Embryonic facial prominence (tissue), 1 donor: ENCODE data around the gene PSMD9.
"Not testable (repeated sequence)": the region's sequence is repeated elsewhere in the genome, so short reads cannot be mapped to it uniquely, and the experiment has no call there.

Source experiments
- DNase-seq: peaks from one replicate; pipeline ENCODE4 v3.0.0-alpha.2; 2016; ENCODE audit errors: extremely low spot score

Gene PSMD9

DNA sequence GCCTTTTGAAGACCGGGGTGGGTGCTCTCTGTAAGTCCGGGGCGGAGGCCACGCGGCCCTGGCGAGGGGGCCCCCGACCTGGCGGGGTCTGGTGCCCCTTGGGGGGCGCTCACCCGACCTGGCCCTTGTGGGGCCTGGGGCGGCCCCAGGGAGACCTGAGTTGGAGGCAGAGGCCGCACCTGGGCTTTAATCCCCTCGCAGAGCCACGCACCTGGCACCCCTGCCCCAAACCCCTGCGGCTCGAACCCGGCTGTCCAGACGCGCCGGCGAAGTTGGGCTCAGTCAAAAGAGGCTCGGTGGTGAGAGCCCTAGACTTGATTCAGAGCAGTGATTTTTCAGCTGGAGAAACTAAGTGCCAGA, 30.1 kb downstream of the PSMD9 start:
- DNase-seq: no peak

DNA sequence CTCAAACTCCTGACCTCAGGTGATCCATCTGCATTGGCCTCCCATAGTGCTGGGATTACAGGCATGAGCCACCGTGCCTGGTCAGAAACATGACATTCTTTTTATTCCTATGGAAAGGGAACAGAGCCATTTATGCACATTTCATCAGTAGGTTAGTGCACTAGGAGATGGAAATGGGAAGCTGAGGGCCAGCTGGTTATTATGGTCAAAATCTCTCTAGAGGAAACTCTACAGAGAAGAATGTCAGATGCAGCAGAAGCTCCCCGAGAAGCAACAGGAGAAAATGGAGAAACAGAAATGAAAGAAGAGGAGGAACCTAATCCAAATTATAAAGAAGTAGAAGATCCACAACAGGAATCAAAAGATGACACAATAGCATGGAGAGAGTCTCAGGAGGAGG, 32.5 kb downstream of the PSMD9 start:
- DNase-seq: no peak

DNA sequence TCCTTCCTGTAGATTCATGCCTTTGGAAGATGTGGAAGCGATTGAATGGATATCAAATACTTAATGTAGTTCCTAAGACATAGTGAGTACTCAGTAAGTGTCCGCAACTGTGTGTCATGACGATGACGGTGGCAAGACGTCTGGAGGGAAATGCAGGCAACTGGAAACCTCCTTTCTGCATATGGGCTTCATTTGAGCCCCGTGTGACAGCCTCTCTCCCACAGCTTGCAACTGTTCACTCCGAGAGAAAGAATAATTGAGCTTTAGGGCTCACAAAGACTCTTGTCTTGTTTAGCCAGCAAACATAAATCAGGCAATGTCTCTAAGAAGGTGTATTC, 36.7 kb downstream of the PSMD9 start:
- DNase-seq: no peak

DNA sequence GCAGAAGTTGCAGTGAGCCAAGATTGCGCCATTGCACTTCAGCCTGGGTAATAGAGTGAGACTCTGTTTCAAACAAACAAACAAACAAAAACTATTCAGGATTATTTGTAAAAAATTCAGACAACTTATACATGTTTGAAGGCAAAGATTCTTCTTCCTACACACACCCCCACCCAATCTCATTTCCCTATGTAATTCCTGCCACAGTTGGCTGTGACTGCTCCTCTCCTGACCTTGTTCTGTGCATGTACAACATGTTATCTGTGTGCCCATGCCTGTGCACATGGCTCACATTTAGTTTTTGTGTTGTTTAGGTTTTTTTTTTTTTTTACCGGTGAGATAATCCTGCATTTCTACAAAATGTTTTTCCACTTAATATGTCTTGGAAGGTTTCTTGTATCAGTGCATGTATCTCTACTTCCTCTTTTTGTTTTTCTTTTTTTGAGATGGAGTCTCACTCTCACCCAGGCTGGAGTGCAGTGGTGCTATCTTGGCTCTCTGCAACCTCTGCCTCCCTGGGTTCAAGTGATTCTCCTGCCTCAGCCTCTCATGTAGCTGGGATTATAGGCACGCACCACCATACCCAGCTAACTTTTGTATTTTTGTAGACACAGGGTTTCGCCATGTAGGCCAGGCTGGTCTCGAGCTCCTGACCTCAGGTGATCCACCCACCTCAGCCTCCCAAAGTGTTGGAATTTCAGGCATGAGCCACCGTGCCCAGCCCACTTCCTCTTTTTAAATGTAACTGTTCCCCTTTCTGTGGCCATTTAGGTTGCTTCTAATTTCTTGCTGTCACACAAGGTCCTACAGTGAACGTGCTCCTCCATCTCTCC, 38.5 kb downstream of the PSMD9 start:
- DNase-seq: no peak

DNA sequence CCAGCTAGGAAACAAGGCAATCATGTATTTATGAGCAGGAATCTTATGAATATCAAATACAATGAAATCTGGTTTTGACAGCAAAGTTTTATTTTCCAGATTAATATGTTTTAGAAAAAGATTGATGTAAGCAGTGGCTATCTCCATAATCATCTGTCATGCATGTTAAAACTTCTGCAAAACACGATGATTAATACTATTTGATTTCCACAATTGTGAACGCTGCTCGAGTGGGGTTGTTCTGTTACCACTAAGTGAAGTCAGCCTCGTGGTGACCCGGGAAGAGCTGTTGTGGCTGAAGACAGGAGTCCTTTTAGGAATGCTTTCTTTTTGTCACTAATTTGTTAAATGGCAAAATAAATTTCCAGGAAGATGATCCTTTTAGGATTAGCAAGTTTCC, 39.2 kb downstream of the PSMD9 start:
- DNase-seq: no peak

DNA sequence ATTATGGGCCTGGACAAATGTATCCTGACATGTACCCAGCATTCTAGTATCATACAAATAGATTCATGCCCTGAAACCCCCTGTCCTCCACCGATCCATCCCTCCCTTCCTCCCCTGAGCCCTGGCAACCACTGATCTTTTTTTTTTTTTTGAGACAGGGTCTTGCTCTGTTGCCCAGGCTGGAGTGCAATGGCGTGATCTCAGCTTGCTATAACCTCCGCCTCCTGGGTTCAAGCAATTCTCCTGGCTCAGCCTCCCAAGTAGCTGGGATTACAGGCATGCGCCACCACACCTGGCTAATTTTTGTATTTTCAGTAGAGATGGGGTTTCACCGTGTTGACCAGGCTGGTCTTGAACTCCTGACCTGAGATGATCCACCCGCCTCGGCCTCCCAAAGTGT, 41.0 kb downstream of the PSMD9 start:
- DNase-seq: not testable (repeated sequence)

DNA sequence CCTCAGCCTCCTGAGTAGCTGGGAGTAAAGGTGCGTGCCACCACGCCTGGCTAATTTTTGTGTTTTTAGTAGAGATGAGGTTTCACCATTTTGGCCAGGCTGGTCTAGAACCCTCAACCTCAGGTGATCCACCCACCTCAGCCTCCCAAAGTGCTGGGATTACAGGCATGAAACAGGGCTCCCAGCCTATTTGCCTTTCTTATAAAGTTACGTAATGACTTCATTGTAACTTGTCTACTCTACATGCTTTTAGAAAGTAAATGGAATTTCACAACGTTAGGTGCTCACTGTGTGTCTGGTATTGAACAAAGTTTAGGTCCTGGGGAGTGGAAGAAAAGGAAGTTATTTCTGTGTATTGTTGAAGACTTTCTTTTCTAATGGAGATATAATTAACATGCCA, 42.3 kb downstream of the PSMD9 start:
- no peak for DNase-seq

DNA sequence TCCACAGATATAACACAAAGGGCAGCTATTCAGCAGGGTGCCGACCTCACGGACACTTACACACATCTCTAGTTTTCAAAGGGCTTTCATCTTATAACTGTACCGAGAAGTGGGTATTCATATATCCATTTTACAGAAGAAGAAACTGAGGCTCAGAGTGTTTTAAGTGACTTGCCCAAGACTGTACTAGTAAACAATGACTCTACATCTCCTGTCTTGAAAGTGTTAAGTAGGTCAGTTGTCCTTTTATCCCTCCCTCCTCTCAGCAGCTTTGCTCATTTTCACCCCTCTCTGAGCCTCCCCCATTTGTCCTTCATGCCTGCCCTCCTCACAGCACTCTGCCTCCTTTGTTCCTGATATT, 43.6 kb downstream of the PSMD9 start:
- no peak for DNase-seq

- DNase-seq: no peak
Observed at GRCh38 chr12:121932914-121933521, 44.4 kb downstream of the PSMD9 start.

- no peak for DNase-seq
Observed at GRCh38 chr12:121933522-121934308, 45.1 kb downstream of the PSMD9 start.

DNA sequence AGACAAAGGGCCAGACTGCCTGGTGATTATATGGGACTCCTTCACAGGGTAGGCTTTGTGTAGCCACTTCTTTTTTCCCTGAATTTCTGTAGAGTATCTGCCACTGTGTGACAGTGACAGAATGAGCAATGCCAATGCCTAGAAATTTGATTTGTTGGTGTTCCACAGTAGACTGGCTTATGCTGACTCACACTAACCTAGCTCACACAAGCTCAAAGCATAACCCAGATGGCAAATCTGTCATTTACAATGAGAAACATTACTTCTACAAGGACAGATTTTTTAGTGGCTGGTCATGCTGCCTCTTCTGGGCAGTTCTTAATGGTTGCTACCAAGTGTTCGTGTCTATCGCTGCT, 45.7 kb downstream of the PSMD9 start:
- no peak for DNase-seq

GRCh38 chr12:121937654-121938053, 49.1 kb downstream of the PSMD9 start:
- DNase-seq: no peak

DNA sequence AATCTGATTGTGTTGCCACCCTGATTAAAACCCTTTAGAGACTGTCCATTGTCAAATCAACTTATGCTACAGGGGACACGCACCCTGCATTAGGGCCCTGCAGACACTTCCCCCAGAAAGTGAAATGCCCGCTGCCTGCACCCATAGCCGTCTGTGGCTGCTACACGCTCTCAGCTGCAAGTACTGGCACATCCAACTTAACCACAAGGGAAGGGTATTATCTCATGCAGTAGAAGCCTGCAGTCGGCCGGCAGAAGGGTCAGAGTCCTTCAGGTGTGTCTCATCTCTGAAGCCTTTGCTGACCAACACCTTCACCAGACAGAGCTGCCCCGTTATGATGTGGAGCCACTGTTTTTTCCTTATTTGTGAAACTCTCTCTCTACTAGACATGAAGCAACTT, 50.6 kb downstream of the PSMD9 start:
- DNase-seq: no peak

GRCh38 chr12:121939992-121940766, 51.6 kb downstream of the PSMD9 start:
- DNase-seq: no peak

GRCh38 chr12:121942145-121942718, 53.6 kb downstream of the PSMD9 start:
- no peak for DNase-seq

DNA sequence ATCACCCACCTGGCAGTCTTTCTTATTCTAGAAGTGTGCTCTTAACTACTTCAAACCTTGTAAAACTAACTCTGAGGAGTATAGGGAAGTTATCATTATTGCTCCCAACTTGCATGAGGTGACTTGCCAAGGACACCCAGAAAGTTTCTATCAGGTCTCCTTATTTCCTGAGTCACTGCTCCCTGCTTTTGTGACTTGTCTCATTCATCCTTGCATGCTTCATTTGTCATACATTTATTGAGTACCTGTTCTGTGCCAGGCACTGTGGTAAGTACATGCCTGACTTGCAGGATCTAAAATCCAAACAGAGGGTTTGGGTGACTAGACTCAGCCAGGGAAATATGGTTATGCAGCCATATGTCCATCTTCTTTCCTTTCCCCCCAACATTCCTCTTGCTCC, 55.3 kb downstream of the PSMD9 start:
- no peak for DNase-seq

DNA sequence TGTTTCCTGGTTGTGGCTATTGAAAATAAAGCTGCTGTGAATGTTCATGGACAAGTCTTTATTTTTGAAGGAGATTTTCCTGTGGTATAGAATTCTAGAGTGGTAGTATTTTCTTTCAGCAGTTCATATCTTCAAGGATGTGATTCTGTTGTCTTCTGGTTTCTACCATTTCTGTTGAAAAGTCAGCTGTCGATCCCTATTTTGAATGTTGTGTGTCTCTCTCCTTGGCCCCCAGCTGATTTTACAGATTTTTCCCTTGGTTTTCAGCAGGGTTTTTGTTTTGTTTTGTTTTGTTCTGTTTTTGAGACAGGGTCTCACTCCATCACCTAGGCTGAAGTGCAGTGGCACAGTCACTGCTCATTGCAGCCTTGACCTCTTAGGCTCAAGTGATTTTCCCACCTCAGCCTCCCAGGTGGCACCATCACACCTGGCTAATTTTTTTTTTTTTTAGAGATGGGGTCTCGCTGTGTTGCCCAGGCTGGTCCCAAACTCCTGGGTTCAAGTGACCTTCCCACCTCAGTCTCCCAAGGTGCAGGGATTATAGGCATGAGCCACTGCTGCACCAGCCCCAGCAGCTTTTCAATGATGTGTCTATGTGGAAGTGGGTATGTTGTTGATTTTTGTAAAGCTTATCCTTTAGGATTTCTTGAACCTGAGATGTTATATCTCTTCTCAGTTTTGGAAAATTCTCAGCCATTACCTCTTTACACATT, 57.9 kb downstream of the PSMD9 start:
- no peak for DNase-seq

DNA sequence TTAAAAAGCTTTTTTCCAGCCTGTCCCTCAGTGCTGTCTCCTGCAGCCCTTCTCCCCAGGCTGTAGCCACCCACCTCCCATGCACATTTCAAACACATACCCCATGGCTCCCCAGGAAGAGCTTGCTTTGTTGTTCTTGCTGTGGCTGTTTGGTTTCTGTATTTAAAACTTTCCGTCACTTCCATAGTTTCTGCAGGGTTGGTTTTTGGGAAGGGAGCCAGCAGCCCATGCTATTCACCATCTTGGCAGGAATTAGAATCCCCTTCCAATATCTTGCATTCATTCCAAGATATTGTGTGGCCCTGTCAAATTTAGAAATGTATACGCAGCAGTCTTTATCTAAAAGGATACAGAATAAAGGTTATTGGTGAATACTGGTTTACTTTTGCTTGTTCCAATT, 59.4 kb downstream of the PSMD9 start:
- DNase-seq: no peak

DNA sequence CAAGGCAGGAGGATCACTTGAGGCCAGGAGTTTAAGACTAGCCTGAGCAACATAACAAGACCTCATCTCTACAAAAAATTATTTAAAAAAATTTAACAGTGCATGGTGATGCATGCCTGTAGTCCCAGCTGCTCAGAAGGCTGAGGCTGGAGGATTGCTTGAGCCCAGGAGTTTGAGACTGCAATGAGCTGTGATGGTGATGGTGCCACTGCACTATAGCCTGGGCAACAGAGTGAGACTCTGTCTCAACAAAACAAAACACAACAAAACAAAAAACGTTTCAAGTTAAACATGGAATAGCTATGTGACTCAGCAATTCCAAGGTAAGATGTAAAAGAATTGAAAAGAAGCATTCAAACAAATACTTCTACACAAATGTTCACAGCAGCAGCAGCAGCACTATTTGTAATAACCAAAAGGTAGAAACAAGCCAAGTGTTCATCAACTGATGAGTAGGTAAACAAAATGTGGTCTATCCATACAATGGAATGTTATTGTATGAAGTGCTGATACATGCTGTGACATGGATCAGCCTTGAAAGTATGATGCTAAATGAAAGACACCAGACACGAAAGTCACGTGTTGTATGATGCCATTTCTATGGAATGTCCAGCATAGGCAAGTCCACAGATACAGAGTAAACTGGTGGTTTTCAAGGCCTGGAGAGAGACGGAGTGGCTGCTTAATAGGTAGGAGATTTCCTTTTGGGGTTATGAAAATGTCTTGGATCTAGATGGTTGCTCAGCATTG, 61.2 kb downstream of the PSMD9 start:
- DNase-seq: no peak

DNA sequence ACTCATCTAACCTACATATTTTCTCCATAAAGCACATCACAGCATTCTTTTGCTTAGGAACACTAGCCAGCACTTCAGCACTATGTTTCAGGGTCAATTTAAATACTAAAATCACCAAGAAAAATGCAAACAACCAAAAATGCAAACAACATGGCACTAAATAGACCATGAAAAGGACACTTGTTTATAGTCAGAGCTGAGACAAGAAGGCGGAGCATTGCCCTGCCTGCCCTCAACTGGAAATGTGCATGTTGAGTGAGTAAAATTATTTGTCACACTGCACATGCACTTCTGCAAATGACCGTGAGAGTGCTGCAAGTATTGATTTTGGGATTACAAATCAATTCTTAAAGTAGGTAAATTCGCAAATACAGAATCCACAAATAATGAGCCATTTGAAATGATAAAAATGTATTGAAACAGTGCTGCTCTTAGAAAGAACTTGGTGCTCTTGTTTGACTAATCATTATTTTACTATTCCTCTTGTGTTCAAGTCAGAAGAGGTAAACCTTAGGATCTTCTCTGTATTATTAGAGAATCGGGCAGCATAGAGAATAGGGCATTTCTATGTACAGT, 64.6 kb downstream of the PSMD9 start:
- DNase-seq: no peak
